ENCODE data around the gene CSF3R.

CSF3R gene

DNA sequence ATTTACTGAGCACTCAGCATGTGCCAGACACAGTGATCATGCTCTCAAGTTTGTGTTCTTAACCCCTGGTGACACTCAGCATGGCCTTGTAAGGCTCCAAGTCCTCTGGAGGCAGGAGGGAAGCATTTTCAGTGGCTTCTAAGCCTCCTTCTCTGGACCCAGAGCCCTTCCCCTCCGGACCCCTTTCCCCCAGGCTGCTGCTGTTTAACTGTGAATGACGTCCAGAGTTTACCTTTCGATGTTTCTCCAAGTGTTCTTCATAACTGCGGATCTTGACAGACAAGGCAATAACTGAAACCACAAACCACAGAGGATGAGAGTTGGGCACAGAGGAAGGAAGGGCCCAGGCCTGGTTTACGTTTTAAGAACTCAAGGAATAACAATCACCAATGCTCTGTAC lies 25.0 kb downstream of the CSF3R start:
- Histone ChIP-seq H3K27me3 (ENCODE audit: control insufficient read depth, low read length) (no peaks in the 10 kb centered on the region), H3K4me2 (ENCODE audit: low read length) (no peak overlapping the region), H4K20me1 (ENCODE audit: control insufficient read depth, insufficient read depth, low read depth, low read length) (no peaks in the 10 kb centered on the region), H3K9me3 (ENCODE audit: control insufficient read depth, insufficient read depth, low read length) (no peaks in the 10 kb centered on the region), H3K36me3 (ENCODE audit: control insufficient read depth, low read length) (peaks cover 77% of the 10 kb centered on the region), H3K4me3 (ENCODE audit: low read length) (no peak overlapping the region), H3K4me1 (ENCODE audit: control insufficient read depth, low read length) (peaks cover 3% of the 10 kb centered on the region), H3F3A (ENCODE audit: control insufficient read depth, insufficient read depth) (peaks cover 12% of the 10 kb centered on the region), H3K27ac (ENCODE audit: low read depth, low read length) (no peak overlapping the region), H3K79me2 (ENCODE audit: control insufficient read depth, low read length) (peaks cover 8% of the 10 kb centered on the region), H3K9me2 (replicated peaks; ENCODE audit: control insufficient read depth, low read length) (no peaks in the 10 kb centered on the region)
- TF ChIP-seq EZH2phosphoT487 (IDR thresholded peaks at IDR 0.05; ENCODE audit: borderline replicate concordance, low read length) (no peak), CTCF (IDR thresholded peaks at IDR 0.05; ENCODE audit: low read depth, low read length, poor library complexity, severe bottlenecking) (no peak)

DNA sequence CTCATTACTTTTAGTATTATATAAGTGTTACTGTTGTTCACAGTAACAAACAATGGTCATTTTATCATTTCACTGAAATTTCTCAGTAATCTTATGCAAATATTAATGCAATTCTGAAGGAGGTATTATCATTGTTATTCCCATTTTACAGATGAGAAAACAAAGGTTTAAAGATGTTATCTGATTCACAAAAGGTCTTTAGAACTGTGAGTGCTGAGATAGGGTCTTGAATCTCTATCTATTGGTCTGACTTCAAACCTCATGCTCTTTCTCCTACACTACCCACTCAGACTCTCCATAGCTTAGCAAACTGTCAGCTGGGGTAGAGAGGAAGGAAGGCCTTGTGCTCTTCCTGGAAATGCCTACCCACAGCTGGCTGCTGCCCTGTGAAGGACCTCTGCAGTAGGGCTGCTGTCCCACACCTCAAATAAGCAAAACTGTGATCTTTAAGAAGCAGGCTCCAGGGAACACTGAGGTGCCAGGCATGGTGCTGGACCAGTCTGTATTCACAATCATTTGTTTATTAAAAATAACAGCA lies 26.3 kb downstream of the CSF3R start:
- peaks cover 66% of the 10 kb centered on the region for H3K36me3 ChIP-seq (ENCODE audit: control insufficient read depth, low read length)
- H3K4me2 ChIP-seq (ENCODE audit: low read length), result no peak overlapping the region
- H3K27ac ChIP-seq (ENCODE audit: low read depth, low read length), result no peak overlapping the region
- no peaks in the 10 kb centered on the region for H3K27me3 ChIP-seq (ENCODE audit: control insufficient read depth, low read length)
- TF ChIP-seq EZH2phosphoT487 (IDR thresholded peaks at IDR 0.05; ENCODE audit: borderline replicate concordance, low read length) (no peak), CTCF (IDR thresholded peaks at IDR 0.05; ENCODE audit: low read depth, low read length, poor library complexity, severe bottlenecking) (no peak)
- peaks cover 12% of the 10 kb centered on the region for H3F3A ChIP-seq (ENCODE audit: control insufficient read depth, insufficient read depth)
- no peaks in the 10 kb centered on the region for H3K4me1 ChIP-seq (ENCODE audit: control insufficient read depth, low read length)
- no peaks in the 10 kb centered on the region for H3K79me2 ChIP-seq (ENCODE audit: control insufficient read depth, low read length)
- H3K9me3 ChIP-seq (ENCODE audit: control insufficient read depth, insufficient read depth, low read length), result no peaks in the 10 kb centered on the region
- no peaks in the 10 kb centered on the region for H3K9me2 ChIP-seq (replicated peaks; ENCODE audit: control insufficient read depth, low read length)
- no peaks in the 10 kb centered on the region for H4K20me1 ChIP-seq (ENCODE audit: control insufficient read depth, insufficient read depth, low read depth, low read length)
- H3K4me3 ChIP-seq (ENCODE audit: low read length), result no peak overlapping the region

- Histone ChIP-seq H3K4me2 (ENCODE audit: low read length) (no peak overlapping the region), H3K9me3 (ENCODE audit: control insufficient read depth, insufficient read depth, low read length) (no peaks in the 10 kb centered on the region), H3K4me3 (ENCODE audit: low read length) (no peak overlapping the region), H4K20me1 (ENCODE audit: control insufficient read depth, insufficient read depth, low read depth, low read length) (no peaks in the 10 kb centered on the region), H3K27ac (ENCODE audit: low read depth, low read length) (no peak overlapping the region), H3K36me3 (ENCODE audit: control insufficient read depth, low read length) (peaks cover 56% of the 10 kb centered on the region), H3K4me1 (ENCODE audit: control insufficient read depth, low read length) (0 out of 2 replicates have a peak, but pooled peaks cover 4% of the 10 kb centered on the region), H3K79me2 (ENCODE audit: control insufficient read depth, low read length) (no peaks in the 10 kb centered on the region), H3K9me2 (replicated peaks; ENCODE audit: control insufficient read depth, low read length) (no peaks in the 10 kb centered on the region), H3K27me3 (ENCODE audit: control insufficient read depth, low read length) (no peaks in the 10 kb centered on the region), H3F3A (ENCODE audit: control insufficient read depth, insufficient read depth) (peaks cover 12% of the 10 kb centered on the region)
- no peak for TF ChIP-seq EZH2phosphoT487 (IDR thresholded peaks at IDR 0.05; ENCODE audit: borderline replicate concordance, low read length)
- no peak for TF ChIP-seq CTCF (IDR thresholded peaks at IDR 0.05; ENCODE audit: low read depth, low read length, poor library complexity, severe bottlenecking)
Measured at GRCh38 chr1:36455386-36455785, 27.3 kb downstream of the CSF3R start.
